GM12878 (cell line): Measurements from ENCODE around the gene COL25A1. TPM values are rescaled to one million over a fixed set of nuclear protein-coding genes. Genes with fewer than 3 reads are reported as not detected.
A peak's percentile ranks its signal among the peaks of the same experiment; 100 is the strongest.

ENCODE experiments used
- ATAC-seq: fragments of 200-7000 bp; cut with Tn5 transposase; 3 replicates; pipeline ENCODE4 v1.9.1; 2020; ENCODE audit warnings: mild to moderate bottlenecking, moderate library complexity
- BruUV-seq: library from RNA; stranded (reverse); fragments of 400-500 nt; replicated peaks from 2 replicates; lab custom pipeline; 2021; lab: Mats Ljungman, UMichigan
- CTCF ChIA-PET: fragments of 300-600 bp; sonication (Branson Sonifier 250); formaldehyde crosslinking; extraction: SDS; loops from one replicate; lab custom pipeline; 2021; ENCODE audit warnings: inconsistent platforms; lab: Yijun Ruan, JAX
- POLR2A ChIA-PET: fragments of 350-600 bp; formaldehyde crosslinking; extraction: SDS; loops from one replicate; lab custom pipeline; 2021; ENCODE audit warnings: inconsistent platforms; lab: Charles Lee
- RAD21 ChIA-PET: fragments of 300-600 bp; sonication (Branson Sonifier 250); formaldehyde crosslinking; loops from one replicate; lab custom pipeline; 2023; ENCODE audit warnings: antibody characterized with exemption; ENCODE audit not compliant: unreplicated experiment; lab: Charles Lee
- SMC1A ChIA-PET: fragments of 300-600 bp; sonication (Branson Sonifier 250); formaldehyde crosslinking; loops from one replicate; lab custom pipeline; 2023; ENCODE audit not compliant: unreplicated experiment, uncharacterized antibody; lab: Charles Lee
- DNase-seq: peaks from one replicate; pipeline ENCODE4 v3.0.0-alpha.2; 2011; ENCODE audit warnings: low read depth, low spot score
- FAIRE-seq: peaks from 3 replicates; lab custom pipeline; 2011; peaks lifted over from hg19 to GRCh38; lab: Jason Lieb, UNC
- H2AFZ ChIP-seq: 2 replicates; pipeline ENCODE4 v1.6.0; 2011; ENCODE audit warnings: low read depth, low read length, control low read depth; ENCODE audit not compliant: control insufficient read depth
- H3K27ac ChIP-seq: 2 replicates; pipeline ENCODE4 v1.5.1; 2011; ENCODE audit warnings: control low read depth; ENCODE audit not compliant: control insufficient read depth, insufficient read depth
- H3K27me3 ChIP-seq, 2 experiments: replicated peaks in 1 of 2; 2 replicates each; pipeline versions ENCODE4 v1.6.0 to v1.6.1; 2011; ENCODE audit warnings: low read length in 1 of 2; ENCODE audit not compliant: control insufficient read depth in 2 of 2, insufficient read depth in 2 of 2
- H3K36me3 ChIP-seq, 2 experiments: 2 replicates each; pipeline ENCODE4 v1.5.1; 2011; ENCODE audit warnings: low read length in 1 of 2; ENCODE audit not compliant: control insufficient read depth in 2 of 2, insufficient read depth in 2 of 2
- H3K4me1 ChIP-seq: 2 replicates; pipeline ENCODE4 v1.6.1; 2011; ENCODE audit warnings: mild to moderate bottlenecking, low read length, moderate library complexity, mixed read lengths; ENCODE audit not compliant: control insufficient read depth, insufficient read depth
- H3K4me2 ChIP-seq: 2 replicates; pipeline ENCODE4 v1.6.0; 2011; ENCODE audit warnings: control low read depth; ENCODE audit not compliant: control insufficient read depth, insufficient read depth
- H3K4me3 ChIP-seq: fragments of 200-600 bp; sonication (generic); 2 replicates; pipeline ENCODE4 v1.5.1; 2016
- H3K79me2 ChIP-seq: 2 replicates; pipeline ENCODE4 v1.6.0; 2011; ENCODE audit warnings: low read length; ENCODE audit not compliant: control insufficient read depth, insufficient read depth
- H3K9ac ChIP-seq: 2 replicates; pipeline ENCODE4 v1.8.0; 2011; ENCODE audit warnings: low read length, control low read depth, mixed read lengths; ENCODE audit not compliant: control insufficient read depth, insufficient read depth
- H3K9me3 ChIP-seq: replicated peaks from 3 replicates; pipeline ENCODE4 v1.5.1; 2011; ENCODE audit warnings: mild to moderate bottlenecking, low read length; ENCODE audit not compliant: control insufficient read depth, insufficient read depth
- H4K20me1 ChIP-seq: 2 replicates; pipeline ENCODE4 v1.6.0; 2011; ENCODE audit not compliant: control insufficient read depth, insufficient read depth
- SMAD1 ChIP-seq: fragments of 450-650 bp; IDR thresholded peaks from 2 replicates; pipeline ENCODE4 v1.6.1; 2018; ENCODE audit warnings: mild to moderate bottlenecking, low read depth; ENCODE audit not compliant: partially characterized antibody
- SMARCA5 ChIP-seq: fragments of 450-650 bp; IDR thresholded peaks from 2 replicates; pipeline ENCODE4 v1.6.1; 2017; ENCODE audit warnings: mild to moderate bottlenecking
- SPI1 ChIP-seq: IDR thresholded peaks from 2 replicates; pipeline ENCODE4 v1.6.1; 2011; ENCODE audit warnings: low read depth, mild to moderate bottlenecking, low read length, moderate library complexity, borderline replicate concordance; ENCODE audit not compliant: insufficient read depth
- WGBS: methylation state at CpG from one replicate; pipeline ENCODE4 v1.1.6; 2016; ENCODE audit warnings: low lambda C conversion rate; ENCODE audit not compliant: insufficient replicate concordance, insufficient coverage; ENCODE audit errors: missing lambda C conversion rate; 5-methylcytosine and 5-hydroxymethylcytosine counted together
- in situ Hi-C: fragments of 300-500 bp; cut with MboI; formaldehyde crosslinking; loops from 9 replicates; pipeline ENCODE4 v1.14.3; 2018; ENCODE audit warnings: mixed read lengths
- intact Hi-C: fragments of 100-400 bp; cut with micrococcal nuclease; formaldehyde crosslinking; loops from one replicate; pipeline ENCODE4 v1.14.2; 2022; ENCODE audit not compliant: unreplicated experiment
- polyA plus RNA-seq, 11 experiments: library from polyadenylated mRNA; depleted of rRNA in 4 of 11; unstranded in 6 of 11; stranded (reverse) in 5 of 11; fragments of >200 nt; fragmentation: Nextera tagmentation in 4 of 11; fragmentation: Illumina TruSeq in 1 of 11; extraction: Ambion mirVana in 4 of 11; extraction: Trizol in 1 of 11; gene quantifications; 1 replicate in 1 of 11; 2 replicates in 10 of 11; pipeline versions ENCODE4 v1.2.1 to v1.2.3, GENCODE V29; 2011 to 2016; ENCODE audit warnings: inconsistent platforms in 2 of 11, missing spikeins in 2 of 11, low read depth in 1 of 11
- total RNA-seq, 4 experiments: library from RNA; depleted of rRNA in 3 of 4; stranded (reverse); fragments of >200 nt in 3 of 4; fragmentation: Illumina TruSeq in 1 of 4; extraction: Trizol in 1 of 4; gene quantifications; 2 replicates each; pipeline versions ENCODE4 v1.2.1 to v1.2.3, GENCODE V29; 2013 to 2021
- TF ChIP-seq, protein P1 (sequence below): fragments of 450-650 bp; formaldehyde crosslinking; IDR thresholded peaks from 2 replicates; pipeline ENCODE4 v1.4.0; 2022; ENCODE audit warnings: mild to moderate bottlenecking, moderate library complexity
- TF ChIP-seq, protein P2 (sequence below): fragments of 450-650 bp; conservative IDR thresholded peaks from 2 replicates; pipeline ENCODE4 v1.6.1; 2017; ENCODE audit warnings: mild to moderate bottlenecking, moderate library complexity

The COL25A1 gene
- total and polyA plus RNA-seq, 10 of the 15 experiments (the other 5 are each of a cell fraction or from before 2014, with no cell fraction given) = 0.01 to 0.26 (median 0.12) TPM; not detected in 6

DNA sequence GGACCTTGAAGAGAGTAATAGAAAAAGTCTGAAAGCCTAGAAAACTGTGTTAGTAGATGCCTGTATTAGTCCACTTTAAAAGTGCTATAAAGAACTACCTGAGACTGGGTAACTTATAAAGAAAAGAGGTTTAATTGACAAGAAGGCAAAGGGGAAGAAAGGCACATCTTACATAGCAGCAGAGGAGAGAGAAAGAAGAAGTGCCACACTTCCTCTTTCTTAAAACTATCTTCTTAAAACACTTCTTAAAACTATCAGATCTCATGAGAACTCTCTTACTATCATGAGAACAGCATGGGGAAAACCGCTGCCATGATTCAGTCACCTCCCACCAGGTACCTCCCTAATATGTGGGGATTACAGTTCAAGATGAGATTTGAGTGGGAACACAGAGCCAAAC, 18.8 kb upstream of the COL25A1 start:
- Histone ChIP-seq H3K4me1 (peaks cover 4% of the 10 kb centered on the region), H3K79me2 (no peaks in the 10 kb centered on the region), H3K9me3 (peaks cover 16% of the 10 kb centered on the region; the same call in 2 of the 3 replicates), H3K36me3 (no peaks in the 10 kb centered on the region), H3K4me3 (no peak overlapping the region), H4K20me1 (no peaks in the 10 kb centered on the region), H2AFZ (no peak overlapping the region), H3K9ac (no peak overlapping the region), H3K27me3 (no peaks in the 10 kb centered on the region), H3K27ac (no peak overlapping the region), H3K4me2 (no peak overlapping the region)
- FAIRE-seq = no peak
- 40% methylated on average over 1 of the region's 1 CpG for WGBS
- POLR2A ChIA-PET = no interaction called here
- peak; percentile 17 for DNase-seq
- RAD21 ChIA-PET = no interaction called here
- intact Hi-C loops = no loop called here
- CTCF ChIA-PET = interaction anchor here (1.1 kb wide), 1 partner anchor 28 kb away, joined by 3 read pairs; no protein-coding TSS in a partner anchor
- in situ Hi-C loops = no loop called here
- peak; percentile 56 for ATAC-seq
- BruUV-seq = no TSS peak
- SMC1A ChIA-PET = no interaction called here
- TF ChIP-seq SMAD1 (no peak), SPI1 (peak; percentile 81; the same call in 1 of the 2 replicates), SMARCA5 (no peak)
- TF ChIP-seq, protein P1, sequence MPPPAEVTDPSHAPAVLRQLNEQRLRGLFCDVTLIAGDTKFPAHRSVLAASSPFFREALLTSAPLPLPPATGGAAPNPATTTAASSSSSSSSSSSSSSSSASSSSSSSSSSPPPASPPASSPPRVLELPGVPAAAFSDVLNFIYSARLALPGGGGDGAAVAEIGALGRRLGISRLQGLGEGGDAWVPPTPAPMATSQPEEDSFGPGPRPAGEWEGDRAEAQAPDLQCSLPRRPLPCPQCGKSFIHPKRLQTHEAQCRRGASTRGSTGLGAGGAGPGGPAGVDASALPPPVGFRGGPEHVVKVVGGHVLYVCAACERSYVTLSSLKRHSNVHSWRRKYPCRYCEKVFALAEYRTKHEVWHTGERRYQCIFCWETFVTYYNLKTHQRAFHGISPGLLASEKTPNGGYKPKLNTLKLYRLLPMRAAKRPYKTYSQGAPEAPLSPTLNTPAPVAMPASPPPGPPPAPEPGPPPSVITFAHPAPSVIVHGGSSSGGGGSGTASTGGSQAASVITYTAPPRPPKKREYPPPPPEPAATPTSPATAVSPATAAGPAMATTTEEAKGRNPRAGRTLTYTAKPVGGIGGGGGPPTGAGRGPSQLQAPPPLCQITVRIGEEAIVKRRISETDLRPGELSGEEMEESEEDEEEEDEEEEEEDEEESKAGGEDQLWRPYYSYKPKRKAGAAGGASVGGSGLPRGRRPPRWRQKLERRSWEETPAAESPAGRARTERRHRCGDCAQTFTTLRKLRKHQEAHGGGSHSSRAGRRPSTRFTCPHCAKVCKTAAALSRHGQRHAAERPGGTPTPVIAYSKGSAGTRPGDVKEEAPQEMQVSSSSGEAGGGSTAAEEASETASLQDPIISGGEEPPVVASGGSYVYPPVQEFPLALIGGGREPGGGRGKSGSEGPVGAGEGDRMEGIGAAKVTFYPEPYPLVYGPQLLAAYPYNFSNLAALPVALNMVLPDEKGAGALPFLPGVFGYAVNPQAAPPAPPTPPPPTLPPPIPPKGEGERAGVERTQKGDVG (CRISPR knock-in tag) = no peak
- TF ChIP-seq, protein P2, sequence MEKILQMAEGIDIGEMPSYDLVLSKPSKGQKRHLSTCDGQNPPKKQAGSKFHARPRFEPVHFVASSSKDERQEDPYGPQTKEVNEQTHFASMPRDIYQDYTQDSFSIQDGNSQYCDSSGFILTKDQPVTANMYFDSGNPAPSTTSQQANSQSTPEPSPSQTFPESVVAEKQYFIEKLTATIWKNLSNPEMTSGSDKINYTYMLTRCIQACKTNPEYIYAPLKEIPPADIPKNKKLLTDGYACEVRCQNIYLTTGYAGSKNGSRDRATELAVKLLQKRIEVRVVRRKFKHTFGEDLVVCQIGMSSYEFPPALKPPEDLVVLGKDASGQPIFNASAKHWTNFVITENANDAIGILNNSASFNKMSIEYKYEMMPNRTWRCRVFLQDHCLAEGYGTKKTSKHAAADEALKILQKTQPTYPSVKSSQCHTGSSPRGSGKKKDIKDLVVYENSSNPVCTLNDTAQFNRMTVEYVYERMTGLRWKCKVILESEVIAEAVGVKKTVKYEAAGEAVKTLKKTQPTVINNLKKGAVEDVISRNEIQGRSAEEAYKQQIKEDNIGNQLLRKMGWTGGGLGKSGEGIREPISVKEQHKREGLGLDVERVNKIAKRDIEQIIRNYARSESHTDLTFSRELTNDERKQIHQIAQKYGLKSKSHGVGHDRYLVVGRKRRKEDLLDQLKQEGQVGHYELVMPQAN = no peak
